Activated naive CD4-positive, alpha-beta T cell treated with anti-CD3 and anti-CD28 coated beads, Interleukin-2, amount 10 ng/mL, durations not matched to agents 7 days and 5 days (primary cell): Measurements from ENCODE around the gene SERPINB6.
"Not testable (repeated sequence)": the region's sequence is repeated elsewhere in the genome, so short reads cannot be mapped to it uniquely, and the experiment has no call there.

Experiments used
- CTCF ChIA-PET: fragments of 350-600 bp; sonication (Branson Sonifier 250); formaldehyde crosslinking; loops from one replicate; lab custom pipeline; 2021; ENCODE audit warnings: antibody characterized with exemption; lab: Charles Lee
- DNase-seq: peaks from one replicate; pipeline ENCODE4 v3.0.0-alpha.2; 2020
- H3K27ac Mint-ChIP-seq: one replicate; pipeline ENCODE4 v1.8.0; 2021; ENCODE audit warnings: mild to moderate bottlenecking, moderate library complexity, mixed read lengths
- H3K27me3 Mint-ChIP-seq: one replicate; pipeline ENCODE4 v1.8.0; 2021; ENCODE audit warnings: mild to moderate bottlenecking, mixed read lengths
- H3K36me3 Mint-ChIP-seq: one replicate; pipeline ENCODE4 v1.8.0; 2021; ENCODE audit warnings: mixed read lengths
- H3K4me1 Mint-ChIP-seq: one replicate; pipeline ENCODE4 v1.8.0; 2021; ENCODE audit warnings: mixed read lengths
- H3K4me3 Mint-ChIP-seq: one replicate; pipeline ENCODE4 v1.8.0; 2021; ENCODE audit warnings: mild to moderate bottlenecking, moderate library complexity, mixed read lengths
- H3K9me3 Mint-ChIP-seq: one replicate; pipeline ENCODE4 v1.8.0; 2021; ENCODE audit warnings: mixed read lengths

SERPINB6 gene

DNA sequence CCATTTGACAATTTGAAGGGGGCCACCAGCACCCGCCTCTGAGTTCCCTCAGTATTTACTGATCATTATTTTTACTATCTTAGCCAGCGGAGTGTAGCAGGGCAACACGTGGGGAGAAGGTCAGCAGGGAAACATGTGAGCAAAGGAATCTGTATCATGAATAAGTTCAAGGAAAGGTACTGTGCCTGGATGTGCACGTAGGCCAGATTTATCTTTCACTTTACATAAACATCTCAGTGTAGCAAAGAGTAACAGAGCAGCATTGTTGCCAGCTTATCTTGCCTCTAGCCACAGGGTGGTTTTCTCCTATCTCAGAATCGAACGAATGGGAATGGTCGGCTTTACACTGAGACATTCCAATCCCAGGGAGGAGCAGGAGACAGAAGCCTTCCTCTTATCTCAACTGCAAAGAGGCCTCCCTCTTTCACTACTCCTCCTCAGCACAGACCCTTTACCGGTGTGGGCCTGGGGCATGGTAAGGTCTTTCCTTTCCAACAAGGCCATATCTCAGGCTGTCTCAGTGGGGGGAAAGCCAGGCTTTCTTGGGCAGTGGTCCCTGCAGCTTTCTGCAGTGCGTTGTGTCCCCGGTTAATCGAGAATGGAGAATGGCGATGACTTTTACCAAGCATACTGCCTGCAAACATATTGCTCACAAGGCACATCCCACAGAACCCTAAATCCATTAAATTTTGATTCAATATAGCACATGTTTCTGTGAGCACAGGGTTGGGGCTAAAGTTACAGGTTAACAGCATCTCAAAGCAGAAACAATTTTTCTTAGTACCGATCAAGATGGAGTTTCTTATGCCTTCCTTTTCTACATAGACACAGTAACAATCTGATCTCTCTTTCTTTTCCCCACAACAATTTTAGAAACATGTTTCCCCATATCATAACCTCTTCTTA lies 45.3 kb downstream of the SERPINB6 start:
- not testable (repeated sequence) for H3K9me3 Mint-ChIP-seq, H3K4me1 Mint-ChIP-seq, H3K4me3 Mint-ChIP-seq, DNase-seq, H3K27ac Mint-ChIP-seq, H3K36me3 Mint-ChIP-seq
- CTCF ChIA-PET = interaction anchor here (1.0 to 1.6 kb wide), 4 partner anchors 12 to 80 kb away, joined by 4 to 7 read pairs (median 6); no protein-coding TSS in a partner anchor
- peaks cover 14% of the 10 kb centered on the region for H3K27me3 Mint-ChIP-seq

GRCh38 chr6:2921520-2922115 lies 49.7 kb downstream of the SERPINB6 start:
- Mint-ChIP-seq H3K27me3 (peaks cover 26% of the 10 kb centered on the region), H3K27ac (no peak overlapping the region), H3K4me1 (peaks cover 24% of the 10 kb centered on the region), H3K9me3 (peaks cover 10% of the 10 kb centered on the region), H3K4me3 (no peak overlapping the region), H3K36me3 (peaks cover 6% of the 10 kb centered on the region)
- CTCF ChIA-PET = interaction anchor here (0.7 to 3.2 kb wide), 3 partner anchors 10 to 76 kb away, joined by 3 to 11 read pairs (median 4); no protein-coding TSS in a partner anchor
- DNase-seq = no peak

DNA sequence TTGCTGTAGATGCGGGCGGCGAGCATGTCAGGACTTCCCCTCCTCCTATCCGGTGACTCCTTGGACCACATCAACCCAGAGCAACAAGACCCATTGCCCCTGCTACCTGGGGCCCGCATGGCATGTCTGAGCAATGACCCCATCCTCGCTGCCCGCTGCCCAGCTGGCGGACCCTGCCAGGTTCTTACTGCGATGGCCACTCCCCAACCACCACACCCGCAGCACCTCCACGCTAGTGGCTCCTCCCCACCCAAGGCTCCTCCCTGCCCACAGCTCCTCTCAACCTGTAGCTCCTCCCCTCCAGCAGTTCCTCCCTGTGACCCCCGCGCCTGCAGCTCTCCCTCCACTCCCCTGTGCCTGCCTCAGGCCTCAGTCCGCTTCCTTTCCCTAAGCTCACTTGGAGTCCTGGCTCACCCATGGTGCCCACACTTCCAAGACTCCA lies 50.7 kb downstream of the SERPINB6 start:
- Mint-ChIP-seq H3K4me1 (peaks cover 24% of the 10 kb centered on the region), H3K36me3 (peaks cover 6% of the 10 kb centered on the region), H3K4me3 (no peak overlapping the region), H3K9me3 (peaks cover 10% of the 10 kb centered on the region), H3K27ac (no peak overlapping the region), H3K27me3 (peaks cover 21% of the 10 kb centered on the region)
- CTCF ChIA-PET = interaction anchor here (1.6 kb wide), 1 partner anchor 9 kb away, joined by 7 read pairs; no protein-coding TSS in a partner anchor
- DNase-seq = no peak

- CTCF ChIA-PET = interaction anchor here (1.6 kb wide), 1 partner anchor 9 kb away, joined by 7 read pairs; no protein-coding TSS in a partner anchor
- Mint-ChIP-seq H3K9me3 (peaks cover 10% of the 10 kb centered on the region), H3K4me1 (peaks cover 24% of the 10 kb centered on the region), H3K27ac (no peak overlapping the region), H3K36me3 (peaks cover 6% of the 10 kb centered on the region), H3K27me3 (peaks cover 21% of the 10 kb centered on the region), H3K4me3 (no peak overlapping the region)
- no peak for DNase-seq
These were observed 51.5 kb downstream of the SERPINB6 start for GRCh38 chr6:2919886-2920285.

DNA sequence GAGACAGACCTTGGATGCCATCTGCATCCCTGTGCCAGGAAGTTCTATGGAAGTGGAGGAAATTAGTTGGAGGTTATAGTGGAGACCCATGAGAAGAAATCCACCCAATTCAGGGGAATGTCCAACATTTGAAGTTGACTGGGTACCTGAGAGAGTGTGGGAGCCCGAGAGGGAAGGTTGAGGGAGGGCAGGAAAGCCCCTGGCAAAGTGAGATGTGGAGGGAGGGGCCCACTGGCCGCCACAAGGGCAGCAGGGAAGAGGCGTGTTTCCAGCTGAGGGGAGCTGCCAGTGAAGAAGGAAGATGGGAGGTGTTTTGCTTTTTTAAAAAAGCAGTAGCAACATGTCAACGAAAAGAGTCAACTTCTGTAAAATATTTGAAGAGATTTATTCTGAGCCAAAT lies 52.0 kb downstream of the SERPINB6 start:
- H3K36me3 Mint-ChIP-seq = peaks cover 6% of the 10 kb centered on the region
- DNase-seq = no peak
- peak overlapping the region; percentile 63 for H3K27ac Mint-ChIP-seq
- H3K27me3 Mint-ChIP-seq = peaks cover 21% of the 10 kb centered on the region
- peaks cover 22% of the 10 kb centered on the region for H3K4me1 Mint-ChIP-seq
- H3K4me3 Mint-ChIP-seq = no peak overlapping the region
- H3K9me3 Mint-ChIP-seq = peaks cover 10% of the 10 kb centered on the region
- CTCF ChIA-PET = interaction anchor here (1.6 kb wide), 1 partner anchor 8 kb away, joined by 7 read pairs; no protein-coding TSS in a partner anchor

DNA sequence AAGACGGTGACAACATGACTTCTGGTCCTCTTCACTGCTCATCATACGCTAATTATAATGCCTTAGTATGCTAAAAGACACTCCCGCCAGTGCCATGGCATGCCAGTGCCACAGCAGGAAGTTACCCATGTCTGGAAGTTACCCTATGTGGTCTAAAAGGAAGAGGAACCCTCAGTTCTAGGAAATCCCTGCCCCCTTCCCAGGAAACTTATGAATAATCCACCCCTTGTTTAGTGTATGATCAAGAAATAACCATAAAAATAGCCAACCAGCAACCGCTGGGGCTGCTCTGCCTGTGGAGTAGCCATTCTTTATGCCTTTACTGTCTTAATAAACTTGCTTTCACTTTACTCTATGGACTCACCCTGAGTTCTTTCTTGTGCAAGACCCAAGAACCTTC lies 52.4 kb downstream of the SERPINB6 start:
- peaks cover 10% of the 10 kb centered on the region for H3K9me3 Mint-ChIP-seq
- peaks cover 22% of the 10 kb centered on the region for H3K4me1 Mint-ChIP-seq
- H3K27ac Mint-ChIP-seq = peak overlapping the region; percentile 63
- CTCF ChIA-PET = interaction anchor here (1.1 kb wide), 1 partner anchor 71 kb away, joined by 3 read pairs; no protein-coding TSS in a partner anchor
- H3K4me3 Mint-ChIP-seq = no peak overlapping the region
- peaks cover 6% of the 10 kb centered on the region for H3K36me3 Mint-ChIP-seq
- H3K27me3 Mint-ChIP-seq = peaks cover 21% of the 10 kb centered on the region
- DNase-seq = peak; percentile 46

DNA sequence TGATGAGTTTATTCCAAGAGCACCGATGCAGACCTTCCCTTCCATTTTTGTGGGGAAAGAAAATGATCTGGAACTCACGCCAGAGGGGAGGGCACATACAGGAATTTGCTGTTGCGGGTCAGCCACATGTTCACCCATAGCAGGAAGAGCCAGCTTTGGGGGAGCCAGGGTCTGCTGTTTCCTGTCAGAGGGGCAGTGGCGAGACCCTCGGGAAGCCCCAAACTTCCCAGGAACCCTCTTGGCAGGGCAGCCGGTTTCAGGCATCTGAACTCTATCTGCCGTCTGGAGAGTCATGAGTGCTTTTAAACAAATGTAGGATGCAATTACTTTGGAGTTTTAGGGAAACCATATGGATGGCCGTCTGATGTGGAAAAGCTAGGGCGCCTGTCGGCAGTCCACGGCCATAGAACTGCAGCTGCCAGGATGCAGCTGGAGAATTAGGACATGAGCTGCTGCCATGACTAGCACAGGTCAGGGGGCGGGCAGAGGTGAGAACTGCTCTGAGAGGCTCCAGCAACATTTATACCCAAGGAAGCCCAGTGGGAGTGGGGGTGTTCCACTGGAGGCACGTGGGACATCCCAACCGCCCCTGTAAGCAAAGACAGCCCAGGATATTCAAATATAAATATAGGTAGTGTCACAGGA lies 53.4 kb downstream of the SERPINB6 start:
- H3K27me3 Mint-ChIP-seq = peaks cover 21% of the 10 kb centered on the region
- H3K4me1 Mint-ChIP-seq = peaks cover 22% of the 10 kb centered on the region
- H3K9me3 Mint-ChIP-seq = peaks cover 10% of the 10 kb centered on the region
- no peak overlapping the region for H3K4me3 Mint-ChIP-seq
- peaks cover 6% of the 10 kb centered on the region for H3K36me3 Mint-ChIP-seq
- DNase-seq = no peak
- H3K27ac Mint-ChIP-seq = no peak overlapping the region
- CTCF ChIA-PET = interaction anchor here (1.1 to 1.2 kb wide), 2 partner anchors 18 to 70 kb away, joined by 3 read pairs; no protein-coding TSS in a partner anchor

- peaks cover 18% of the 10 kb centered on the region for H3K27me3 Mint-ChIP-seq
- peaks cover 6% of the 10 kb centered on the region for H3K36me3 Mint-ChIP-seq
- CTCF ChIA-PET = interaction anchor here (1.1 to 4.3 kb wide), 3 partner anchors 19 to 126 kb away, joined by 3 to 38 read pairs (median 4); no protein-coding TSS in a partner anchor
- no peak overlapping the region for H3K27ac Mint-ChIP-seq
- peaks cover 10% of the 10 kb centered on the region for H3K9me3 Mint-ChIP-seq
- DNase-seq = no peak
- H3K4me3 Mint-ChIP-seq = no peak overlapping the region
- H3K4me1 Mint-ChIP-seq = peaks cover 22% of the 10 kb centered on the region
These were observed 54.3 kb downstream of the SERPINB6 start for GRCh38 chr6:2917065-2917464.

DNA sequence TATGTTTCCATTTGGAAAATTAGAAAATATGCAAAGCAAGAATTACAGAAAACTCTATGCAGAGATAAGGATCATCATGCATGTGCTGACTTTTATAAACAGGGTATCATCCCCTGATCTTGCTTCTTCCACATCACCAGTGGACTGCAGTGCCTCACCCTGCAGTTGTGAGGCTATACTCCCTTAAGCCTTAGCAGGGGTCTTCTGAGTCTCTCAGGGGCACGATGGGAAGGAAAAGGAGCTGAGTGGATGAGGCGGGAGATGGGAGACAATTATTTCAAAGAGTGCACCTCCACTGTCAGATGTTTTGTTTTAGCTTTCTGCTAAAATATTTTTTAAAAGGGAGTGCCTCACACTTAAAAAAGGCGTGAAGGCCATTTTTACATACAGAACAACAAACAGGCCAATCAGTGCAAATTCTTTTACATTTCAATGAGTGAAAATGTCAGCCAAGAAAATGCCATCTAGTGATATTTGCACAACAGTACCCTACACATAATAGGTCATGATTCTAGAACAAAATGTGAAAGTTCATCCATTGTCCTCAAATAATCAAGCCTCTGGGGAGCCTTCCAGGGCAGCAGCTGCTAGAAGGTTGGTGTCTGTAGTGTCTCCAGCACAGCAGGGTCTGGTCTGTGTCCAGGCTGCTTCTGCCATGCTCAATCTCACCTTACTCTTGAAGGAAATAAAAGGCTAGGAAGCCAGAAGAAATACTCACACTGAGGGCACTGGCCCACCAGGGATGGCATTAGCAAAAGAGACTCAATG lies 55.0 kb downstream of the SERPINB6 start:
- no peak overlapping the region for H3K4me3 Mint-ChIP-seq
- H3K27ac Mint-ChIP-seq = no peak overlapping the region
- H3K4me1 Mint-ChIP-seq = peaks cover 28% of the 10 kb centered on the region
- peaks cover 10% of the 10 kb centered on the region for H3K9me3 Mint-ChIP-seq
- peaks cover 6% of the 10 kb centered on the region for H3K36me3 Mint-ChIP-seq
- DNase-seq = no peak
- peaks cover 13% of the 10 kb centered on the region for H3K27me3 Mint-ChIP-seq
- CTCF ChIA-PET = interaction anchor here (1.1 to 4.3 kb wide), 5 partner anchors 16 to 125 kb away, joined by 3 to 38 read pairs (median 4); no protein-coding TSS in a partner anchor

DNA sequence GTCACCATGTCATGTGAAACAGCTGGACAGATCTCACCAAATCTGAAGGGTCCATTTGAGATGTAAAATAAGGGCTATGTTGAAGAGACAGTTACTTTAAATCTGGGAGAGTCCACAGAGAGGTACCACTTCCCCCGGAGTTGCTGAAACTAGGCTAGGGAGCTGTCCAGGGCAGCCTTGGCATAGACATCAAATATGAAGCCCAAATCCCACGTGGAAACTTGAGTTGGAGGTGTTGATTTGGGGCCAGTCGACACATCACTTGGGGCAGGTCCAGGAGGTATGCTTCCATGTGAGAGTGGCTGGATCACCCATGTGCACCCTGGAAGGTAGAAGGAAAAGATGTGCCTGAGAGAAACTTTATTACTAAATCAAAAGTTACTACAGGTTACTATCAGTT lies 56.2 kb downstream of the SERPINB6 start:
- no peak for DNase-seq
- Mint-ChIP-seq H3K4me1 (peaks cover 34% of the 10 kb centered on the region), H3K9me3 (peaks cover 10% of the 10 kb centered on the region), H3K36me3 (peaks cover 6% of the 10 kb centered on the region), H3K27me3 (peaks cover 6% of the 10 kb centered on the region), H3K27ac (no peak overlapping the region), H3K4me3 (no peak overlapping the region)
- CTCF ChIA-PET = interaction anchor here (1.4 to 4.3 kb wide), 5 partner anchors 10 to 69 kb away, joined by 3 to 38 read pairs (median 4); no protein-coding TSS in a partner anchor

GRCh38 chr6:2914318-2914660 lies 57.1 kb downstream of the SERPINB6 start:
- Mint-ChIP-seq H3K4me3 (no peak overlapping the region), H3K9me3 (peaks cover 5% of the 10 kb centered on the region), H3K4me1 (peaks cover 34% of the 10 kb centered on the region), H3K27me3 (peaks cover 6% of the 10 kb centered on the region), H3K36me3 (peaks cover 4% of the 10 kb centered on the region), H3K27ac (no peak overlapping the region)
- CTCF ChIA-PET = interaction anchor here (1.1 to 4.3 kb wide), 10 partner anchors 9 to 105 kb away, joined by 3 to 38 read pairs (median 4); no protein-coding TSS in a partner anchor
- no peak for DNase-seq

DNA sequence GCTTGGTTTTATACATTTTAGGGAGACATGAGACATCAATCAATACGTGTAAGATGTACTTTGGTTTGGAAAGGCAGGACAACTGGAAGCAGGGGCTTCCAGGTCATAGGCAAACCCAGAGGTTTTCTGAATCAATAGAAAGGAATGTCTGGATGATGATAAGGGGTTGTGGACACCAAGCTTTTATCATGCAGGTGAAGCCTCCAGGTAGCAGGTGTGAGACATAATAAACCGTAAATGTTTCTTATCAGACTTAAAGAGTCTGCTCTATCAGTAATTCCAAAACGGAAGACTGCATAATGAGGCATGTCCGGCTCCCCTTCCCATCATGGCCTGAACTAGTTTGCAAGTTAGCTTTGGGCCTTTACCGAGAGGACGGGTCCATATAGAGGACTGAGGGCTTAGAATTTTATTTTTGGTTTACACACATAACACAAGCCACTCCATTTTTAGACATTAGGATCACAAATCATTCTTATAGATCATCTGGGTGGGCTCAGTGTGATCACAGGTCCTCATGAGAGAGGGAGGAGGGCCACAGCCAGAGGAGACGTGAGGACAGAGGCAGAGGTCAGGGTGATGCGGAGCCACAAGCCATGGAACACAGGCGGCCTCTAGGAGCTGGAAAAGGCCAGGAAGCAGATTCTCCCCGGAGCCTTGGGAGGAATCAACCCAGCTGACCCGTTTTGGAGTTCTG lies 57.6 kb downstream of the SERPINB6 start:
- CTCF ChIA-PET = interaction anchor here (1.0 to 4.3 kb wide), 12 partner anchors 8 to 125 kb away, joined by 3 to 38 read pairs (median 4); no protein-coding TSS in a partner anchor
- Mint-ChIP-seq H3K9me3 (no peaks in the 10 kb centered on the region), H3K36me3 (no peaks in the 10 kb centered on the region), H3K27me3 (peaks cover 6% of the 10 kb centered on the region), H3K4me1 (peaks cover 28% of the 10 kb centered on the region), H3K27ac (no peak overlapping the region), H3K4me3 (no peak overlapping the region)
- DNase-seq = no peak
